Adrenal gland (tissue), 5 donors: ENCODE results near the gene CARD10.

Source experiments
- POLR2A ChIP-seq, 2 donors: fragments of 450-650 bp; IDR thresholded peaks; one replicate each; pipeline ENCODE4 v1.6.1; 2017; ENCODE audit warnings: antibody characterized with exemption in 2 of 2, mild to moderate bottlenecking in 2 of 2, moderate library complexity in 1 of 2
- TF ChIP-seq, protein P1 (sequence below), 6 experiments: fragments of 450-650 bp in 4 of 6; fragments of 200-600 bp in 2 of 6; sonication (generic) in 1 of 6; IDR thresholded peaks; 1 replicate in 5 of 6; 2 replicates in 1 of 6; pipeline versions ENCODE4 v1.5.1 to v1.8.0; 2016 to 2021; ENCODE audit warnings: antibody characterized with exemption in 6 of 6, mild to moderate bottlenecking in 2 of 6, moderate library complexity in 1 of 6
- donor health status: DM: no; HTN: no; CAD: no.

DNA sequence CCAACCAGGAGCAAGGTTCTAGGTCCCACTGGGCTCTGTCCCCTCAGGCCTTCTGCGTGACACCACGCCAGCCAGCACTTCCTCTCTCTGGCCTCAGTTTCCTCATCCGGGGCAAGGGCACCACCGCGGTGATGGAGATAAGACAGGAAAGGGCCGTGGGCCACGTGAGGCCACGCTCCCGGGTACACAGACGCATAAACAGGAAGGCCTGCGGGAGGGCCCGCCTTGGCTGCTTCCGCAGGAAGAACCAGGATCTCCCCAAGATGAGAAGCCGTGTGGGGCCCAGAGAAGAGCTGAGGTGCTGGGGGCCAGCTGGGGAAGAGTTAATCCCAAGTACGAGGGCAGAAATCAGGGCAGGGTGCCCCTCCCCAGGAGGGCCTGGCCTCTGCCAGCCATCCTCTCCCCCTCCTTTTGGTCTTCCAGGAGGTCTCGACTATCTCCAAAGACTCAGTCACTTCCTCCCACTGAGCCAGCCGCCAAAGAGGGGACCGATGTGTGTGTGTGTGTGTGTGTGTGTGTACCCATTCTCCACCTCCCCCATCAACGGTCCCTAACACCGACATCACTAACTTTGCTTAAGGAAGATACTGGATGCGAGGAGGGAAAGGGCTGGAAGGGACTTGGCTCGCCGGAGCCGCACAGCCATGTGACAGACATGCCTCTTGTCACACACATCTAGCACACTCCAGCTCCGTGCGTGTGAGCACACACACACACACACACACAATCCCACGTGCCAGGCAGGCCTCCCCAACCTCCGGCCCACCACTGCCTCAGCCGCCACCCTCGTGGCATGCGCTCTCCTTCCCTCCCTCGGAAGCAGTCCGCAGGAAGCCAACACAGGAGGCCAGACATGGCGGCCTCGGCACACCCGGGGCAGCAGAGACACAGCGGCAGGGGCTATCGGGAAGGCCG, 34.5 kb downstream of the CARD10 start:
- TF ChIP-seq, protein P1, sequence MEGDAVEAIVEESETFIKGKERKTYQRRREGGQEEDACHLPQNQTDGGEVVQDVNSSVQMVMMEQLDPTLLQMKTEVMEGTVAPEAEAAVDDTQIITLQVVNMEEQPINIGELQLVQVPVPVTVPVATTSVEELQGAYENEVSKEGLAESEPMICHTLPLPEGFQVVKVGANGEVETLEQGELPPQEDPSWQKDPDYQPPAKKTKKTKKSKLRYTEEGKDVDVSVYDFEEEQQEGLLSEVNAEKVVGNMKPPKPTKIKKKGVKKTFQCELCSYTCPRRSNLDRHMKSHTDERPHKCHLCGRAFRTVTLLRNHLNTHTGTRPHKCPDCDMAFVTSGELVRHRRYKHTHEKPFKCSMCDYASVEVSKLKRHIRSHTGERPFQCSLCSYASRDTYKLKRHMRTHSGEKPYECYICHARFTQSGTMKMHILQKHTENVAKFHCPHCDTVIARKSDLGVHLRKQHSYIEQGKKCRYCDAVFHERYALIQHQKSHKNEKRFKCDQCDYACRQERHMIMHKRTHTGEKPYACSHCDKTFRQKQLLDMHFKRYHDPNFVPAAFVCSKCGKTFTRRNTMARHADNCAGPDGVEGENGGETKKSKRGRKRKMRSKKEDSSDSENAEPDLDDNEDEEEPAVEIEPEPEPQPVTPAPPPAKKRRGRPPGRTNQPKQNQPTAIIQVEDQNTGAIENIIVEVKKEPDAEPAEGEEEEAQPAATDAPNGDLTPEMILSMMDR (IDR thresholded peaks at IDR 0.05) = no peak
- no peak for TF ChIP-seq POLR2A (IDR thresholded peaks at IDR 0.05)
